Activated naive CD4-positive, alpha-beta T cell treated with anti-CD3 and anti-CD28 coated beads, Interleukin-2, amount 10 ng/mL, durations not matched to agents 7 days and 5 days (primary cell): ENCODE results near the gene RBM24.

Source experiments
- CTCF ChIA-PET: fragments of 350-600 bp; sonication (Branson Sonifier 250); formaldehyde crosslinking; loops from one replicate; lab custom pipeline; 2021; ENCODE audit warnings: antibody characterized with exemption; lab: Charles Lee
- DNase-seq: peaks from one replicate; pipeline ENCODE4 v3.0.0-alpha.2; 2020
- H3K27ac Mint-ChIP-seq: one replicate; pipeline ENCODE4 v1.8.0; 2021; ENCODE audit warnings: mild to moderate bottlenecking, moderate library complexity, mixed read lengths
- H3K27me3 Mint-ChIP-seq: one replicate; pipeline ENCODE4 v1.8.0; 2021; ENCODE audit warnings: mild to moderate bottlenecking, mixed read lengths
- H3K36me3 Mint-ChIP-seq: one replicate; pipeline ENCODE4 v1.8.0; 2021; ENCODE audit warnings: mixed read lengths
- H3K4me1 Mint-ChIP-seq: one replicate; pipeline ENCODE4 v1.8.0; 2021; ENCODE audit warnings: mixed read lengths
- H3K4me3 Mint-ChIP-seq: one replicate; pipeline ENCODE4 v1.8.0; 2021; ENCODE audit warnings: mild to moderate bottlenecking, moderate library complexity, mixed read lengths
- H3K9me3 Mint-ChIP-seq: one replicate; pipeline ENCODE4 v1.8.0; 2021; ENCODE audit warnings: mixed read lengths

The RBM24 gene

GRCh38 chr6:17341891-17342290 lies 60.7 kb downstream of the RBM24 start:
- Mint-ChIP-seq H3K9me3 (peaks cover 6% of the 10 kb centered on the region), H3K4me3 (no peak overlapping the region), H3K36me3 (no peaks in the 10 kb centered on the region), H3K27ac (no peak overlapping the region), H3K4me1 (no peaks in the 10 kb centered on the region), H3K27me3 (no peaks in the 10 kb centered on the region)
- CTCF ChIA-PET: no interaction called here
- no peak for DNase-seq

GRCh38 chr6:17343215-17343614 lies 62.1 kb downstream of the RBM24 start:
- peaks cover 6% of the 10 kb centered on the region for H3K9me3 Mint-ChIP-seq
- H3K27me3 Mint-ChIP-seq: no peaks in the 10 kb centered on the region
- CTCF ChIA-PET: no interaction called here
- DNase-seq: no peak
- H3K4me3 Mint-ChIP-seq: no peak overlapping the region
- H3K27ac Mint-ChIP-seq: no peak overlapping the region
- no peaks in the 10 kb centered on the region for H3K36me3 Mint-ChIP-seq
- no peaks in the 10 kb centered on the region for H3K4me1 Mint-ChIP-seq
